ENCODE results near the gene PHC3.
"Not testable (repeated sequence)": the region's sequence is repeated elsewhere in the genome, so short reads cannot be mapped to it uniquely, and the experiment has no call there.

PHC3 gene

DNA sequence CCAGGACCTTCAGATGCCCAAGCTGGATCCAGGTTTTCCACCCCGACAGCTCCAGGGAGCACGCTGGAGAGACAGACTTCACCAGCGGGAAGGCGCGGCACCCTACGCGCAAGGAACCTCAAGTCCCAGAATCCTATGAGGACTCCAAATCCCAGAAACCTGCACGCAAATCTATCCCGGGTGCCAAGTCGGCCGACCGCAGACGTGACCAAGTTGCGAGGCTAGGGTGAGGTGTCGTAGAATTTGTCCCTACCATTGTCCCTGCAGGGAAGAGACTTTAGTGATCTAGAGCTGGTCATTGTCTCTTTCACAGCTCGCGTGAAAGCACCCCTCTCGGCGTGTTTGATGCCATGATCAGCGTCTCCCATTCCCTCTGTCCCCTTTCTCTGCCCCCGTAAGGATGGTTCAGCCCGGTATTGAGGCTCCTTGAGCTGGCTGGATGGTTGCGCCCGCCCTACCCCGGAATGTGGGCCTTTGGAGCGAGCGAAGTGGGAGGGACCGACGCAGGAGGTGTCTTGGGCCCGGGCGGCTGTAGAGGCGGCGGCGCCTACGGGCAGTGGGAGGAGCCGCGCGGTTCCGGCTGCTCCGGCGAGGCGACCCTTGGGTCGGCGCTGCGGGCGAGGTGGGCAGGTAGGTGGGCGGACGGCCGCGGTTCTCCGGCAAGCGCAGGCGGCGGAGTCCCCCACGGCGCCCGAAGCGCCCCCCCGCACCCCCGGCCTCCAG is 40.6 kb upstream of the PHC3 start, which contains the start of gene PRKCI:
Gene PRKCI, plus strand, starts transcription at position 501 of the 723 bp plus-strand sequence. CDS start 246 bp downstream, outside the sequence.
- peak; percentile 97 for DNase-seq (ENCODE audit: low read depth)
- TF ChIP-seq CTCF (IDR thresholded peaks at IDR 0.05; ENCODE audit: insufficient read depth, low read depth, low read length, missing control alignments), result no peak
- H3K4me3 ChIP-seq (ENCODE audit: low read depth, low read length), result peak within 1 kb of the TSS; percentile 65

DNA sequence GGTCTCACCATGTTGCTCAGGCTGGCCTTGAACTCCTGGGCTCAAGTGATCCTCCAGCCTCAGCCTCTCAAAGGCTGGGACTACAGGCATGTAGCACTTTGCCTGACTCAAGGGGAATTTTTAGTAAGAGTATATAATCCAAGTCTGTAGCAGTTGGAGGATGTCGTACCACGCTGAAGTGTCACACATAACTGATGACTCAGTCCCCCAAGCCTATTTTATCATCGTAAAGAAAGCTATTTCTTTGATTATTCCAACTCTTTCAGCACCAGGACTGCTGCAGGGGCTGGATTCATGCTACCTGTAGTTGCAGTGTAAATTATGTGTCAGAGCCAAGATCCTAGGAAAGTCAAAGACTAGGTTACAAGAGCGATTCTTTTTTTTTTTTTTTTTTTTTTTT is 39.3 kb upstream of the PHC3 start:
- TF ChIP-seq CTCF (IDR thresholded peaks at IDR 0.05; ENCODE audit: insufficient read depth, low read depth, low read length, missing control alignments), result no peak
- no peak overlapping the region for H3K4me3 ChIP-seq (ENCODE audit: low read depth, low read length)
- DNase-seq (ENCODE audit: low read depth), result no peak

GRCh38 chr3:170219850-170220249 is 38.3 kb upstream of the PHC3 start:
- DNase-seq (ENCODE audit: low read depth), result no peak
- H3K4me3 ChIP-seq (ENCODE audit: low read depth, low read length), result no peak overlapping the region
- TF ChIP-seq CTCF (IDR thresholded peaks at IDR 0.05; ENCODE audit: insufficient read depth, low read depth, low read length, missing control alignments), result no peak

DNA sequence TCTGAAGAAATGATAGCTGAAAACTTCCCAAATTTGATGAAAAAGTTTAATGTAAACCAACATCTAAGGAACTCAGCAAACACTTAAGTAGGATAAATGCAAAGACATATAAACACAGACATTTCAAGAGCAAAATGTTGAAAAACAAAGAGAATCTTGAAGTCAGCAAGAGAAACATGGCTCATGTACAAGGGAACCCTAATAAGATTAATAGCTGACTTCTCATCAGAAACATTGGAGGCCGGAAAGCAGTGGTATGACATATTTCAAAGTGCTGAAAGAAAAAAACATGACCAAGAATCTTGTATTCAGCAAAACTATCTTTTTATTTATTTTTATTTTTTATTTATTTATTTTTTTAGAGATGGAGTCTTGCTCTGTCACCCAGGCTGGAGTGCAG is 30.1 kb upstream of the PHC3 start:
- no peak overlapping the region for H3K4me3 ChIP-seq (ENCODE audit: low read depth, low read length)
- DNase-seq (ENCODE audit: low read depth), result no peak
- no peak for TF ChIP-seq CTCF (IDR thresholded peaks at IDR 0.05; ENCODE audit: insufficient read depth, low read depth, low read length, missing control alignments)

- DNase-seq (ENCODE audit: low read depth), result no peak
- TF ChIP-seq CTCF (IDR thresholded peaks at IDR 0.05; ENCODE audit: insufficient read depth, low read depth, low read length, missing control alignments), result no peak
- H3K4me3 ChIP-seq (ENCODE audit: low read depth, low read length), result no peak overlapping the region
These were observed 26.2 kb upstream of the PHC3 start for GRCh38 chr3:170207717-170208116.

DNA sequence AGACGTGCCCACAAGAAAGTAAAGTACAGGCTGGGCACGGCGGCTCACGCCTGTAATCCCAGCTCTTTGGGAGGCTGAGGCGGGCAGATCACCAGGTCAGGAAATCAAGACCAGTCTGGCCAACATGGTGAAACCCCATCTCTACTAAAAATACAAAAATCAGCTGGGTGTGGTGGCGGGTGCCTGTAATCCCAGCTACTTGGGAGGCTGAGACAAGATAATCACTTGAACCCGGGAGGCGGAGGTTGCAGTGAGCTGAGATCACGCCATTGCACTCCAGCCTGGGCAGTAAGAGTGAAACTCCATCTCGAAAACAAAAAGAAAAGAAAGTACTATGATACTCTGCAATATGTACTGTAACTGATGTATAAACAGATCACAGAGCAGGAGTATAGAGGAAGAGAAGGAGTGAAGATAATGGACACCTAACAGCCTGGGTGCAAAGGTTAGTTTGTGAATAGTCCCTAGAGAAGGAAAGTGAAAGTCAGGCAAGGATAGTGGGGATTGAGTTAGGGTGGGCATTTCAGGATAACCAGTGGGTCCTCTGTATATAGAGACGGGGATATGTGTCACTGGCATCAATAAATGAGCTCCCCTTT is 24.7 kb upstream of the PHC3 start:
- not testable (repeated sequence) for H3K4me3 ChIP-seq (ENCODE audit: low read depth, low read length); DNase-seq (ENCODE audit: low read depth)

- no peak for TF ChIP-seq CTCF (IDR thresholded peaks at IDR 0.05; ENCODE audit: insufficient read depth, low read depth, low read length, missing control alignments)
- no peak overlapping the region for H3K4me3 ChIP-seq (ENCODE audit: low read depth, low read length)
- peak; percentile 54 for DNase-seq (ENCODE audit: low read depth)
These were observed 23.8 kb upstream of the PHC3 start for GRCh38 chr3:170205302-170205701.
